ENCODE results near the gene LCP1. TPM values are rescaled to one million over a fixed set of nuclear protein-coding genes. Genes with fewer than 3 reads are reported as not detected.

Gene LCP1
- total RNA-seq, 1 donor from 2014 or later: 8.4 TPM

DNA sequence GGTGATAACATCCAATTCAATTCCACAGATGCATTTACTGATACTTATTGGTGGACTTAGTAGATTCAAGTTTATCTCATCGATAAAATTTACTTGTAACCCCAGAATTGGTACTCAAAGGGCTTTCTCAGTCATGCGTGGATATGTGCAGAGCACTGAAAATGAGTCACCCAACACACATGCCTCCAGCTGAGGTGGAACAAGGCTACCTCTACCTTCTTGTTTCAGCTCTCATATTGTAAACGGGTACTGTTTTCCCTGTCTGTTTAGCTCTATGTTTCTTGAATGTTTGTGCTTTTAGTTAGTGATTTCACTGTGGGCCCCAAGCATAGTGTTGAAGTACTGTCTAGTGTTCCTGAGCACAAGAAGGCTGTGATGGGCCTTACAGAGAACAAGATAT lies 31.3 kb upstream of the LCP1 start:
- DNase-seq (ENCODE audit: low read depth): no peak
- FAIRE-seq: no peak
- Mint-ChIP-seq H3K9me3 (ENCODE audit: unreplicated experiment) (peaks cover 13% of the 10 kb centered on the region), H3K36me3 (ENCODE audit: low read depth, unreplicated experiment) (no peaks in the 10 kb centered on the region), H3K4me1 (ENCODE audit: low read depth, unreplicated experiment) (no peaks in the 10 kb centered on the region), H3K4me3 (ENCODE audit: unreplicated experiment) (no peak overlapping the region), H3K27ac (ENCODE audit: unreplicated experiment) (no peak overlapping the region), H3K27me3 (ENCODE audit: low read depth, unreplicated experiment) (no peaks in the 10 kb centered on the region)
- peaks cover 2% of the 10 kb centered on the region for H3K9me3 ChIP-seq (ENCODE audit: insufficient read depth, low read depth, low read length)
- H3K4me1 ChIP-seq (ENCODE audit: insufficient read depth, low read length): peaks cover 7% of the 10 kb centered on the region
- H3K4me2 ChIP-seq (ENCODE audit: low read length): no peak overlapping the region
- H3K79me2 ChIP-seq (ENCODE audit: insufficient read depth, low read length): no peaks in the 10 kb centered on the region
- H3K27ac ChIP-seq (ENCODE audit: low read depth, low read length): no peak overlapping the region
- no peak for TF ChIP-seq EZH2 (IDR thresholded peaks at IDR 0.05; ENCODE audit: insufficient read depth, low read length)
- no peak overlapping the region for H2AFZ ChIP-seq (ENCODE audit: low read depth, low read length)
- H4K20me1 ChIP-seq (ENCODE audit: insufficient read depth, low read length): no peaks in the 10 kb centered on the region
- no peak overlapping the region for H3K9ac ChIP-seq (ENCODE audit: low read length)
- H3K36me3 ChIP-seq (ENCODE audit: insufficient read depth, low read length): no peaks in the 10 kb centered on the region
- H3K27me3 ChIP-seq (ENCODE audit: insufficient read depth, low read length): no peaks in the 10 kb centered on the region
- H3K4me3 ChIP-seq (ENCODE audit: insufficient read depth, low read depth, low read length): no peak overlapping the region

DNA sequence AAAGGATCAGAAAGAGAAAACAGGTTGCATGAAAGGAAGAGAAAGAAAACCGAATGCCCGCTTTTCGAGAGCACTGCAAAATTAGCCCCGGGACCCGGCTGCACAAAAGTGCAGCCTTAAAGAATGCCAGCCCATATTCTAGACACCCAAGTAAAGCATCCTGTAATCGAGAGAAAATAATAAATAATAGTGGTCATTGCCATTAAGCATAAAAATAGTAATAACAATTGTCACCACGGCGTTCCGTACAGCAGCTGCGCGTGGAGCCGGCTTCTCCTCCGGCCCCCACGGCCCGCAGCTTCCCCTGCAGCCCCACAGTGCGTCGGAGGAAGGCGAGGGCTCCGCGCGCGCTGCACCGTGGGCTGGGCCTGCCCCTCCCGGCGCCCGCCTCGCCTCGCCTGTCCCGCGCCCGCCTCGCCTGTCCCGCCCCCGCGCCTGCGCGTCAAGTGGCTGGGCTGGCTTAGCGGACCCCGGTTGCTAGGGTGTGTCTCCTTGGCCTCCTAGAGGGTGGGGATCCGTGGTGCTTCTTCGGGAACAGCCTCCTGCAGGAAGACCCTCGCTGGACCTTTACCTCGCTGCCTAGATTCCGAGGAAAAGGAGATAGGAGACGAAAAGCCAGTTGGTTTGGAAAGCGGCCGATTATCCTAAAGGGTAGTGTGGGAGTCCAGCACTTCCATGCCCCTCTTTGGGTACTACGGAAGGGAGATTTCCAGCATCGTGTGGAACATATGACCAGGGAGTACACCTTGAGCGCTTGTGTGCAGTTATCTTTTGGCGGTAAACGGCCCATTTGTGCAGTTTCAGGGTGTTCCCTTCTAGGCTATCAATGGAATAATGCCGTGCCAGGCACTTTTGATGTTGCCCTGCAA lies 29.7 kb upstream of the LCP1 start, which contains the start of gene LRRC63:
Gene LRRC63 (plus strand): TSS at position 446 of the 869 bp plus-strand sequence. CDS start 1,107 bp downstream, outside the sequence.
- FAIRE-seq: no peak
- Histone ChIP-seq H2AFZ (ENCODE audit: low read depth, low read length) (peak within 1 kb of the TSS; percentile 88), H3K27ac (ENCODE audit: low read depth, low read length) (no peak within 1 kb of the TSS), H4K20me1 (ENCODE audit: insufficient read depth, low read length) (no peaks in the 10 kb centered on the region), H3K36me3 (ENCODE audit: insufficient read depth, low read length) (no peaks in the 10 kb centered on the region), H3K4me1 (ENCODE audit: insufficient read depth, low read length) (peaks cover 7% of the 10 kb centered on the region), H3K79me2 (ENCODE audit: insufficient read depth, low read length) (no peaks in the 10 kb centered on the region), H3K9ac (ENCODE audit: low read length) (peak within 1 kb of the TSS; percentile 60), H3K4me3 (ENCODE audit: insufficient read depth, low read depth, low read length) (peak within 1 kb of the TSS; percentile 58), H3K4me2 (ENCODE audit: low read length) (peak within 1 kb of the TSS; percentile 85), H3K9me3 (ENCODE audit: insufficient read depth, low read depth, low read length) (peaks cover 2% of the 10 kb centered on the region), H3K27me3 (ENCODE audit: insufficient read depth, low read length) (no peaks in the 10 kb centered on the region)
- Mint-ChIP-seq H3K4me3 (ENCODE audit: unreplicated experiment) (peak within 1 kb of the TSS; percentile 77), H3K36me3 (ENCODE audit: low read depth, unreplicated experiment) (no peaks in the 10 kb centered on the region), H3K27me3 (ENCODE audit: low read depth, unreplicated experiment) (no peaks in the 10 kb centered on the region), H3K9me3 (ENCODE audit: unreplicated experiment) (peaks cover 4% of the 10 kb centered on the region), H3K4me1 (ENCODE audit: low read depth, unreplicated experiment) (no peaks in the 10 kb centered on the region), H3K27ac (ENCODE audit: unreplicated experiment) (peak within 1 kb of the TSS; percentile 3)
- peak; percentile 31 for DNase-seq (ENCODE audit: low read depth)
- peak; percentile 20 for TF ChIP-seq EZH2 (IDR thresholded peaks at IDR 0.05; ENCODE audit: insufficient read depth, low read length)
- TF ChIP-seq, protein P1, sequence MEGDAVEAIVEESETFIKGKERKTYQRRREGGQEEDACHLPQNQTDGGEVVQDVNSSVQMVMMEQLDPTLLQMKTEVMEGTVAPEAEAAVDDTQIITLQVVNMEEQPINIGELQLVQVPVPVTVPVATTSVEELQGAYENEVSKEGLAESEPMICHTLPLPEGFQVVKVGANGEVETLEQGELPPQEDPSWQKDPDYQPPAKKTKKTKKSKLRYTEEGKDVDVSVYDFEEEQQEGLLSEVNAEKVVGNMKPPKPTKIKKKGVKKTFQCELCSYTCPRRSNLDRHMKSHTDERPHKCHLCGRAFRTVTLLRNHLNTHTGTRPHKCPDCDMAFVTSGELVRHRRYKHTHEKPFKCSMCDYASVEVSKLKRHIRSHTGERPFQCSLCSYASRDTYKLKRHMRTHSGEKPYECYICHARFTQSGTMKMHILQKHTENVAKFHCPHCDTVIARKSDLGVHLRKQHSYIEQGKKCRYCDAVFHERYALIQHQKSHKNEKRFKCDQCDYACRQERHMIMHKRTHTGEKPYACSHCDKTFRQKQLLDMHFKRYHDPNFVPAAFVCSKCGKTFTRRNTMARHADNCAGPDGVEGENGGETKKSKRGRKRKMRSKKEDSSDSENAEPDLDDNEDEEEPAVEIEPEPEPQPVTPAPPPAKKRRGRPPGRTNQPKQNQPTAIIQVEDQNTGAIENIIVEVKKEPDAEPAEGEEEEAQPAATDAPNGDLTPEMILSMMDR (IDR thresholded peaks at IDR 0.05; ENCODE audit: insufficient read depth, low read depth, low read length): no peak

DNA sequence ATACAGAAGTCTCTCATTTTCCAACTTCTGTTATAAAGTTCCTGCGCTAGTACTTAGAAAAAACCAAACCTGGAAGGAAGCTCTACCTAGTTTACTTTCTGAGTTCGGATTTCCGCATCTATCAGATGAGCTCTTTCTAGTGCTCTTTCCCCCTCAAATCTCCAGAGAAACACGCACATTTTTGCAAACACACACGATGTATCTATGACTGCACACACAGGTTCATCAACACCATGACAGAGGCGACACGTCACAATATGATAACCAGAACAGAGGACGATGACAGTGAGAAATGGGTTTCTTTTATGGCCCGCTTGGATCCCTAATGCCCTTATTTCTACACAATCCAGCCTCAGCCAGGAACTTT lies 29.1 kb upstream of the LCP1 start:
- no peaks in the 10 kb centered on the region for H3K36me3 Mint-ChIP-seq (ENCODE audit: low read depth, unreplicated experiment)
- H3K4me2 ChIP-seq (ENCODE audit: low read length): peak overlapping the region; percentile 85
- FAIRE-seq: no peak
- no peaks in the 10 kb centered on the region for H3K36me3 ChIP-seq (ENCODE audit: insufficient read depth, low read length)
- no peak overlapping the region for H3K27ac ChIP-seq (ENCODE audit: low read depth, low read length)
- H3K27me3 ChIP-seq (ENCODE audit: insufficient read depth, low read length): no peaks in the 10 kb centered on the region
- H3K4me3 ChIP-seq (ENCODE audit: insufficient read depth, low read depth, low read length): peak overlapping the region; percentile 58
- peak overlapping the region; percentile 88 for H2AFZ ChIP-seq (ENCODE audit: low read depth, low read length)
- TF ChIP-seq, protein P1 (IDR thresholded peaks at IDR 0.05; ENCODE audit: insufficient read depth, low read depth, low read length): no peak
- TF ChIP-seq EZH2 (IDR thresholded peaks at IDR 0.05; ENCODE audit: insufficient read depth, low read length): no peak
- H3K4me3 Mint-ChIP-seq (ENCODE audit: unreplicated experiment): peak overlapping the region; percentile 77
- H3K79me2 ChIP-seq (ENCODE audit: insufficient read depth, low read length): no peaks in the 10 kb centered on the region
- H3K4me1 ChIP-seq (ENCODE audit: insufficient read depth, low read length): peaks cover 7% of the 10 kb centered on the region
- H3K9ac ChIP-seq (ENCODE audit: low read length): peak overlapping the region; percentile 60
- peak overlapping the region; percentile 3 for H3K27ac Mint-ChIP-seq (ENCODE audit: unreplicated experiment)
- H3K27me3 Mint-ChIP-seq (ENCODE audit: low read depth, unreplicated experiment): no peaks in the 10 kb centered on the region
- H3K4me1 Mint-ChIP-seq (ENCODE audit: low read depth, unreplicated experiment): no peaks in the 10 kb centered on the region
- DNase-seq (ENCODE audit: low read depth): no peak
- H3K9me3 Mint-ChIP-seq (ENCODE audit: unreplicated experiment): peaks cover 5% of the 10 kb centered on the region
- peaks cover 2% of the 10 kb centered on the region for H3K9me3 ChIP-seq (ENCODE audit: insufficient read depth, low read depth, low read length)
- no peaks in the 10 kb centered on the region for H4K20me1 ChIP-seq (ENCODE audit: insufficient read depth, low read length)
